Glomerular visceral epithelial cell (primary cell): Measurements from ENCODE around the gene SPATS2L.
"Not testable (repeated sequence)": the region's sequence is repeated elsewhere in the genome, so short reads cannot be mapped to it uniquely, and the experiment has no call there.

Experiments used
- DNase-seq: peaks from one replicate; pipeline ENCODE4 v3.0.0-alpha.2; 2016; ENCODE audit errors: extremely low spot score

The SPATS2L gene

GRCh38 chr2:200320344-200320743 is 13.9 kb downstream of the SPATS2L start:
- peak; percentile 39 for DNase-seq

DNA sequence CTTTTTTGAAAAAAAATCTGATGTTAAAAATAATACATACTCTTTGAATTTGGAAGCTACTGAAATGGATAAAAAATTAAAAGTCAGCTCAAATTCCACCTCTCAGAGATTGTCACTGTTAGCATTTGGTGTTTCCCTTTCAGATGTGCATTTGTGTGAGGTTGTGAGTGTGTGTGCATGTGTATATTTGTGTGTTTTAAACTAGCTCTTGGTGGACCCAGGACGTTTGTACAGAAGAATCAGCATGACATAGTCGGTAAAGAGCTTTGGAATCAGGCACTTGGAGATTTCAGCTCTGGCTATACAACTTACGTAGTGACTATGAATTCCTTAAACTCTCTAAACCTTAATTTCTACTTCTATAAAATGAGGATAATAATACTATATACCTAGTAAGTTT is 14.5 kb downstream of the SPATS2L start:
- DNase-seq = no peak

DNA sequence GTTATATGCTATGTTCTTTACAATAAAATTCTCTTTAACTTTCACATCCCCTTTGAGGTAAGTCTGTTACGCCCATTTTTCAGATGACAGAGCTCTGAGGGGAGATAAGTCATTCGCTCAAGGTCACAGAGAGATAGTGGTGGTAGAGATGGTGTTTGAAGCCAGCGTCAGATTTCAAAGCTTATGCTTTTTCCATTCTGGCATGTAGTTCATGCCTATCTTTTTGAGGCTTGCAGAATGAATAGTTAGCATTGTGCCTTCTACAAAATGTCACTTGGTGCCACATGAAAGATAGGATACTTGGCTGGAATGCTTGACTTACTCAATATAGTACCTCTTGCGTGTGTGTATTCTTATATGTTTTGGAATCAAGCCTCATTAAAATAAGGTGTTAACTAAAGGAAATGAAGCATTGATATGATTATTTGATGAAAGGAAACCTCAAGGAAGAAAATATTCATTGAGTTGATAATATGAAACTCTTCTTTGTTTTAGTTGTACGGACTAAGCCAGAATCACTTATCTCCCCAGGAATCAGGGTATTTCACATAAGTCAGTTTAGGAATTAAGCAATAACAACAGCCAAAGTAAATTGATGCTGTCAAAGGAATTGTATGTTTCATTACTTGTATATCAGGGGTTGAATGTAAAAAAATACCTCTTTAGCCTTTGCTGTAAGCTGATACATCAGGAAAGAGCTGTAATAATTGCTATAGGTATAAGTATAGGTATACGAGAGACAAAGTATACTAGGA is 15.5 kb downstream of the SPATS2L start:
- DNase-seq = no peak

- no peak for DNase-seq
Observed at GRCh38 chr2:200322607-200323006, 16.1 kb downstream of the SPATS2L start.

DNA sequence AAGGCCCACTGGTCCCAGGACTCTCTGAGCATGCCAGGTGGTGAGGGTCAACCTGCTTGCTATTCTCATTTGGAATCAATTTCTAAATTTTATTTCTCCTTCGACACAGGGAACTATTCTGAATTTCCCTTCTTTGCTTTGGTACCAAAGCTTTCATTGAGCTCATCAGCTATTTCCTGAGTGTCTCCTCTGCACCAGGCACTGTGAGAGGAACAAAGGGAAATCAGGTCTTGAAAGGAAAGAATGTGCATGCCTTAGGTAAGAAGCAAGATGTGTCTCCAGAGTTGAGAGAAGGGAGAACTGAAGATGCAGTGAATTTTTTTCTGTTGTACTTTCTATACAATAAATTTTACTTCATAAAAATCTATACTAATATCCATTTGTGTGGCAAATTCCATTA is 17.9 kb downstream of the SPATS2L start:
- DNase-seq = no peak

DNA sequence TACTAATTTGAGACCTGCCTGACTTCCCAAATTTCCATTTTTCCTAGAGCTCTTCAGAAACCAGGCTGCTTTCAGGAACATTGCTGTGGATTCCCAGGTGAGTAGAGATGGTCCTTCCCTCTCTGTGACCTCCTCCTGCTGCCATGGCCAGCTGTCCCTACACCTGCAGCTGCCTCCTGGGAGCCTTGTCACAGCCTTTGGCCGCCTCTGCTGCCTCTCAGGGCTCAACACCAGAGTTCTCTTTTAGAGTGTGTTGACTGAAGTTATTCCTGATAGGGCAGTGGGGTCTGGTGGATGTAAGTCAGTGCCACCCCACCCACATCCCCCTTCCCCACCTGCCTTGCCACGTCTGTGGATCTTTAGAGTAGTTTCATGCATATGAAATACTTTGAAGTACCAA is 22.9 kb downstream of the SPATS2L start:
- no peak for DNase-seq

DNA sequence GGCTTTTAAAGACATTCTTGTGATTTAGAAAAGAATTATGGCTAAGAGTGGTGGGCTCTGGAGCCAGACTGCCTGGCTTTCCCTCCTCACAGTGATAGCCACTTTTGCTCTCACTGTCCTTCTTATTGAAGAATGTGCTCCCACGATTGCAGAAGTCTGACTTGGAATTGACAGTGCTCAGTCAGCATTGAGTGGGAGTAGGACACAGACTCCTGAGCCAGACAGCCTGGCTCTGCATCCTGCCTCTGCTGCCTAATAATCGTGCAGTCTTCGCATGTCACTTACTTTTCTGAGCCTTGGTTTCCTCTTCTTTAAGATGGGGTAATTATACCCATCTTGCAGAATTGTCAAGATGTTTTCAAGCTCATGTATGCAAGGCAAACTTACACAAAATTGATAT is 23.3 kb downstream of the SPATS2L start:
- no peak for DNase-seq

DNA sequence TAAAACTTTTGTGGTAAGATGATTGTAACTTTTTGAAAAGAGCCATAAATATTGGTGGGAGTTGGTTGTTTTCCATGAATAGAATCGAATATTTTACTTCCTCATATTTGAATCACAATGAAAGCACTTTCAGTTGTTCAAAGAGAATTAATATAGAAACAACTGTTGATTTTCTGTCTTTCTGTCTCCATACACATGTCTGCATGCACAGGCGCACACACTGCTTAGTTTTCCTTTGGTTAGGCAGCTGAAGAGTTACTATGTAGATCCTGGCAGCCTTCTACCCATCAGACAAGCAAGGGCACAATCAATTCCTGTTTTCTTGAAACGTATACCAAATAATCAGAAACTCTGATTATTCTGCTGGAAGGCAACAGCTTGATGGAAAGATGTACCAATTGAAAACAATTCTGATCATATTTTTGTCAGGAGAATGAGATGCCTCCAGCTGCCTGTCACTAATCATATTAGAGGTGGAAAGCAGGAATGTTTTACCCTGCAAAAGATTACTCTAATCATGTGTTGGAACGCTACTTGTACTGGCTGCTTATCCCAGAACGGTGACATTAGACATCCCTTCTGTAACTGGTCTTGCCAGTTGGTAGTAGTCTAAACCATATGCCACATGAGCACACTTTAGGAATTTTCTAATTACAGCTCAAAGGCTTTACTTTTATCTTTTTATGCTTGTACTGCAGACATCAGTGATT is 24.0 kb downstream of the SPATS2L start:
- no peak for DNase-seq

DNA sequence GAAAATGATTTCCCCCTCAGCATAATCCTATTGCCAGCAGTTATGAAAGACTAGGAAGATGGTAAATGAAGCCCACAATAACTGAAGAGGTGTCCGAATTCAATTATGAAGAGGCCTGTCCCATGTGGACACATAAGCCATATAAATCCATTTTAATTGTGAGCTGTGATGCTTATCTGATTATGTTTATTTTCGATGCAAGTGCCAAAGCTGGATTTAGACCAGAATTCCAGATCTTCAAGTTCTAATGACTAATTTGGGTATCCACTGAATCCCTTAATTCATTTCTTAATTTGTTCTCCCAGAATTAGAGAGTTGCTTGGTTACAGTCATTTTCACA is 24.5 kb downstream of the SPATS2L start:
- DNase-seq = no peak

GRCh38 chr2:200335657-200336056 is 29.2 kb downstream of the SPATS2L start:
- DNase-seq = no peak

- no peak for DNase-seq
Observed at GRCh38 chr2:200336980-200337615, 30.6 kb downstream of the SPATS2L start.

GRCh38 chr2:200337621-200338020 is 31.1 kb downstream of the SPATS2L start:
- no peak for DNase-seq

DNA sequence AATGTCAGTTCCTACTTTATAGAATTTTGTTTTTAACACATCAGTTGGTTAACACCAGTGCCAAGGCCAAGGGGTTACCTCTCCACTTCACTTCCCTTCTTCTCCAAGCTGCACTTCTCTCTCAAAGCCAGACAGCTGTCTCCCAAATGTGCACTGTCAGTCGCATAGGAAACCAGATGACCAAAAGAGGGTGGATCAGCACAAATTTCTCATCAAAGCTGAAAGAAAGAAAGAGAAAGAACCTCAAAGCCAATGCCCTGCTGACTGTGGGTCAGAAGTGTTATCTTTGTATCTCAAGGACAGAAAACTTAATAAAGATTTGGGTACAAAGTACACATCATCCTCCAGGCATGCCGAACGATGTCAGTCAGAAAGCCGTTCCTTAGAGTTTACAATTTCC is 32.2 kb downstream of the SPATS2L start:
- DNase-seq = no peak

- DNase-seq = no peak
Observed at GRCh38 chr2:200340508-200341224, 34.2 kb downstream of the SPATS2L start.

DNA sequence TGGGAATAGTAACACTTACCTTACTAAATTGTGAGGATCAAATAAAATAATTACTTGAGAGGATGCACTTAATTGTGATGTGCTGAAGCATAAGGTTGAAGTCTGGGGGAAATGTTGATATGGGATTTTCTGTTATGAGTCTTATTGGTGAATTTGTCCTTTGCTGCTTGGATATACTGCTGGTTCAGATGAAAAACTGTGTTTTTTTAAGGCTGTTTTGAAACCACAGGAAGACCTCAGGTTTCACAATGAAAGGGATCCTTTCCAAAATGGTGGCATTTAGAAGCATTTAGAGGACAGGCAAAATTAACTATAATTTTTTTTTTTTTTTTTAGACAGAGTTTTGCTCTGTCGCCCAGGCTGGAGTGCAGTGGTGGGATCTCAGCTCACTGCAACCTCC is 34.9 kb downstream of the SPATS2L start:
- no peak for DNase-seq

GRCh38 chr2:200342235-200342634 is 35.7 kb downstream of the SPATS2L start:
- DNase-seq = no peak

DNA sequence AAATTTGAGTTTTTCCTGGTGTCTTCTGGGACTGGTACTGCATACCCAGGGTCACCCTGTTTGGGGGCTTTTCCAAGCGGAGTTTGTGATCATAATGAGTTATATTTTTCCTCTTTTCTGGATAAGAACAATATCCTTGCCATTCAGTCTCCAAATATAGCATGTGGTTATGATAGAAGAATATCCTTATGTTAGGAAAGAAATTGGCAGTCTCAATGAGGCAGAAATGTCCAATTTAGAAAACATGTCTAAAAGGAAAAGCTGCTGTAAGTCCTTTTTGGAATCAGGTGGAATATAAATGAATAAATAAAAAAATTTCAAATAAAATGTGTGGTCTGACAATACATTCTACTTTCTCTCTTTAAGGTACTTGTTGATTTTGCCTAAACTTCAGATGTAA is 36.2 kb downstream of the SPATS2L start:
- DNase-seq = no peak

DNA sequence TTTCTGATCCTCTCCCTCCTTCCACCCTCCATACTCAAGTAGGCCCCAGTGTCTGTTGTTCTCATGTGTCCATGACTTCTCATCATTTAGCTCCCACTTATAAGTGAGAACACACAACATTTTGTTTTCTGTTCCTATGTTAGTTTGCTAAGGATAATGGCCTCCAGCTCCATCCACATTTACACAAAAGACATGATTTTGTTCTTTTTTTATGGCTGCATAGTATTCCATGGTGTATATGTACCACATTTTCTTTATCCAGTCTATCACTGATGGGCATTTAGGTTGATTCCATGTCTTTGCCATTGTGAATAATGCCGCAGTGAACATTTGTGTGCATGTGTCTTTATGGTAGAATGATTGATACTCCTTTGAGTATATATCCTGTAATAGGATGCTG is 37.7 kb downstream of the SPATS2L start:
- DNase-seq = not testable (repeated sequence)

DNA sequence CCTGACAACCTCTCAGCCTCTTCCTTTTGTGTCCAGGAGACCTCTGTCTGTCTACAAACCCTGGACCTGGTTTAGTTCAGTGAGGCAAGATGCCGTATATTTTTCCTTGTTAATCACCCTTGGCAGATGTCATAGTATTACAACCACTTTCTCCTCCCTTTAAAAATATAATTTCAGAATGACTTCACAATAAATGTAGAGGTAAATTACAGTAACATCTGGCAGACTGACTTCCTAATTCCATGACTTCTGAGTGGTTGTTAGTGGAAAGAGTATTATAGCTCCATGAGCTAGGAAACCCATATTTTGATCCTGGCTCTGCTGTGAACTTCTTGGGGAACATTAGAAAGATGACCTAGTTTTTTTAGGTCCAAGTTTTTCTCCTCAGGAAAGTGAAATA is 39.5 kb downstream of the SPATS2L start:
- no peak for DNase-seq

GRCh38 chr2:200347301-200347700 is 40.8 kb downstream of the SPATS2L start:
- no peak for DNase-seq

DNA sequence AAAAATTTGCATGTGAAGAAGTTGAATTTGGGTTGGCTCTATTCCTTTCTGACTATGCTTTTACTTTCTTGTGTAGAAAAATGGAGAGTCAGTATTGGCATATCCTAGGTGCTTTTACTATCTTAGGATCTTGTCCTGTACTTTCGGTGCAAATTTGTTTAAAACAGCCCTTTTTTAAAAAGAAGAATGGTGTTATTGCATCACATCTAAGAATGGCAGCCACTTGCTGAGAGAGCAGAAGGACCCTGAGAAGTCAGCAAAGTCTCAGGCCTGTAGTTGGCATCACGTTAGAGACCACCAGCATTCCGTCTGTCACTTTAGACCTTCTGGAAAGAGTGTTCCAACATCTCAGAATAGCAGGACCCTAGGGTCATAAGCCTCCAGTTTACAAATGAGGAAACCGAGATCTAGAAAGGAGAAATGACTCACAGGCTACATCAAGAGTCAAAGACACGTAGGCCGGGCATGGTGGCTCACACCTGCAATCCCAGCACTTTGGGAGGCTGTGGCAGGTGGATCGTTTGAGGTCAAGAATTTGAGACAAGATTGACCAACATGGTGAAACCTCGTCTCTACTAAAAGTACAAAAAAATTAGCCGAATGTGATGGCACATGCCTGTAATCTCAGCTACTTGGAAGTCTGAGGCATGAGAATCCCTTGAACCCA is 42.5 kb downstream of the SPATS2L start:
- no peak for DNase-seq

GRCh38 chr2:200349868-200350267 is 43.4 kb downstream of the SPATS2L start:
- DNase-seq = no peak
